ENCODE data around the gene ATM.

The ATM gene

DNA sequence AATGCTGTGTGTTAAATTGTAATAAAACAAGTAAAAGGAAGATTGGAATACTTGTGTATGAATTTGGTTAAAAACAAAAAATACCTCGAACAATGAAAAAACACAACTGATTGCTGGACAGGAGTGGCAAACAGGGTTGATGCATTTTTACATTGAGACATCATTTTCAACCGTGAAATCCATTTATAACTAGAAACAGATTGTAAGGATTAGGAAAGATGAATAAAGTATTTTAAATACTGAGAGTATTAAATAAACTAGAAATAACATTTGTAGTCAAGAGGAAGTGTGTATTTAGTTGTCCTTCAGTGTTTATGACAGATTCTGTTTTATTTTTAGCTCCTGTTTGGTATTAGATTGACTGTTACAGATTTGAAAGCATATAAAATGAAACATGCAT is 5.4 kb downstream of the ATM start:
- H3K4me3 ChIP-seq, result no peak overlapping the region
- DNase-seq (ENCODE audit: low spot score), result no peak
- TF ChIP-seq, protein P1, sequence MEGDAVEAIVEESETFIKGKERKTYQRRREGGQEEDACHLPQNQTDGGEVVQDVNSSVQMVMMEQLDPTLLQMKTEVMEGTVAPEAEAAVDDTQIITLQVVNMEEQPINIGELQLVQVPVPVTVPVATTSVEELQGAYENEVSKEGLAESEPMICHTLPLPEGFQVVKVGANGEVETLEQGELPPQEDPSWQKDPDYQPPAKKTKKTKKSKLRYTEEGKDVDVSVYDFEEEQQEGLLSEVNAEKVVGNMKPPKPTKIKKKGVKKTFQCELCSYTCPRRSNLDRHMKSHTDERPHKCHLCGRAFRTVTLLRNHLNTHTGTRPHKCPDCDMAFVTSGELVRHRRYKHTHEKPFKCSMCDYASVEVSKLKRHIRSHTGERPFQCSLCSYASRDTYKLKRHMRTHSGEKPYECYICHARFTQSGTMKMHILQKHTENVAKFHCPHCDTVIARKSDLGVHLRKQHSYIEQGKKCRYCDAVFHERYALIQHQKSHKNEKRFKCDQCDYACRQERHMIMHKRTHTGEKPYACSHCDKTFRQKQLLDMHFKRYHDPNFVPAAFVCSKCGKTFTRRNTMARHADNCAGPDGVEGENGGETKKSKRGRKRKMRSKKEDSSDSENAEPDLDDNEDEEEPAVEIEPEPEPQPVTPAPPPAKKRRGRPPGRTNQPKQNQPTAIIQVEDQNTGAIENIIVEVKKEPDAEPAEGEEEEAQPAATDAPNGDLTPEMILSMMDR (IDR thresholded peaks at IDR 0.05), result no peak
- no peak overlapping the region for H3K27ac ChIP-seq

DNA sequence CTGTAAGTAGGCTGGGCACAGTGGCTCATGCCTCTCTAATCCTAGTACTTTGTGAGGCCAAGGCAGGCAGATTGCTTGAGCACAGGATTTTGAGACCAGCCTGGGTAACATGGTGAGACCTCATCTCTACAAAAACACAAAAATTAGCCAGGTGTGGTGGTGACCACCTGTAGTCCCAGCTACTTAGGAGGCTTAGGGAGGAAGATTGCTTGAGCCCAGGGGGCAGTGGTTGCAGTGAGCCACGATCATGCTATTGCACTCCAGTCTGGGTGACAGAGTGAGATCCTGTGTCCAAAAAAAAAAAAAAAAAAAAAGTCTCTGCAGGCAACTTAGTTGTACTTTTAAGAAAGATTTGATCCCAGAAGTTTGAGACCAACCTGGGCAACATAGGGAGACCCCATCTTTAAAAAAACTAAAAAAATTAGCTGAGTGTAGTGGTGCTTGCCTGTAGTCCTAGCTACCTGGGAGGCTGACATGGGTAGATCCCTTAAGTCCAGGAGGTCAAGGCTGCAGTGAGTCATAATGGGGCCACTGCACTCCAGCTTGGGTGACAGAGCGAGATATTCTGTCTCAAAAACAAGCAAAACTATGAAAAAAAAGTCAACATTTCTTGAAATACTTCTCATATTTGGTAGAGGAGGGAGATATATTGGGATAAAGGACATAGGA is 10.5 kb downstream of the ATM start:
- TF ChIP-seq, protein P1 (IDR thresholded peaks at IDR 0.05), result no peak
- no peak for DNase-seq (ENCODE audit: low spot score)
- Histone ChIP-seq H3K27ac (no peak overlapping the region), H3K4me3 (no peak overlapping the region)

DNA sequence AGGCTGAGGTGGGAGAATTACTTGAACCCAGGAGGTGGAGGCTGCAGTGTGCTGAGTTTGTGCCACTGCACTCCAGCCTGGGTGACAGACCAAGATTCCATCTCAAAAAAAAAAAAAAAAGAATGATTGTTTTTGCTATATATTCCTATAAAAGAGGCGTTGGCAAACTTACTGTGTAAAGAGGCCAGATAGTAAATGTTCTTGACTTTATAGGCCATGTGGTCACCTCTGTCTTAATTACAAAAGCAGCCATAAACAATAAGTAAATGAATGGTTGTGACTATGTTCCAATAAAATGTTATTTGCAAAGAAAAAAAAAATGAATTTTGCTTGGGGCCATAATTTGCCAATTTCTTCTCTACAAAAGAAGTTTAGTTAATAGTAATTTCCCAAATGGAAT is 12.3 kb downstream of the ATM start:
- no peak for DNase-seq (ENCODE audit: low spot score)
- TF ChIP-seq, protein P1 (IDR thresholded peaks at IDR 0.05), result no peak
- H3K27ac ChIP-seq, result no peak overlapping the region
- H3K4me3 ChIP-seq, result no peak overlapping the region

DNA sequence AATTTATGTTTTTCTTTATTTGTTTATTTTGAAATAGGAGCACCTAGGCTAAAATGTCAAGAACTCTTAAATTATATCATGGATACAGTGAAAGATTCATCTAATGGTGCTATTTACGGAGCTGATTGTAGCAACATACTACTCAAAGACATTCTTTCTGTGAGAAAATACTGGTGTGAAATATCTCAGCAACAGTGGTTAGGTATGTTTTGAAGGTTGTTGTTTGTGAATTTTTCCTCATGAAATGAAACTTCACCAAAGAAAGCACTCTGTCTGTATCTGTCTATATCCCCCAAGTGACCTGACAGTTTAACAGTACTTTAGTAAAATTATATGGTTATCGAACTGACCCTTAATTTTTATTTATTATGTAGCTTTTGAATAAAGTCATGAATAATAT is 12.8 kb downstream of the ATM start:
- TF ChIP-seq, protein P1 (IDR thresholded peaks at IDR 0.05), result no peak
- H3K4me3 ChIP-seq, result no peak overlapping the region
- no peak for DNase-seq (ENCODE audit: low spot score)
- no peak overlapping the region for H3K27ac ChIP-seq

DNA sequence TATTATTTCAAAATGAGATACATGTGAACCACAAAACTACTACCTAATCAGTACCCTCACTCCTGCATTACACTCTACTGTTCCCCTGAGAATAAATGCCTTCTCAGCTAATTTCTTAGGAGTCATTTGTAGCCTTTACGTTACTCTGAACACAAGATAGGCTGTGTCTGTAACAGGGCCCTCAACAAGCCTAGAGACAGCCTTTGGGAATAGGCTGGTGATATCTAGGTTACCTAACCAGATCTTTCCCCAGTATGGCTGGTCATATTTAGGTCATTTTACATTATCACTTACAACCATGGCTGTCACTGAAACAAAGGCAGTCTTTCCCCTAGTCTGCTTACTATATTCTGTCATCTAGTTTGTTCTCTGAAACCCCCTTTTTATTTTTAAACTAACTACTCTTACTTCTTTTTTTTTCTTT is 14.2 kb downstream of the ATM start:
- H3K27ac ChIP-seq, result peak overlapping the region in 1 of 2 donors; percentile 28
- no peak overlapping the region for H3K4me3 ChIP-seq
- no peak for DNase-seq (ENCODE audit: low spot score)
- TF ChIP-seq, protein P1 (IDR thresholded peaks at IDR 0.05), result no peak

DNA sequence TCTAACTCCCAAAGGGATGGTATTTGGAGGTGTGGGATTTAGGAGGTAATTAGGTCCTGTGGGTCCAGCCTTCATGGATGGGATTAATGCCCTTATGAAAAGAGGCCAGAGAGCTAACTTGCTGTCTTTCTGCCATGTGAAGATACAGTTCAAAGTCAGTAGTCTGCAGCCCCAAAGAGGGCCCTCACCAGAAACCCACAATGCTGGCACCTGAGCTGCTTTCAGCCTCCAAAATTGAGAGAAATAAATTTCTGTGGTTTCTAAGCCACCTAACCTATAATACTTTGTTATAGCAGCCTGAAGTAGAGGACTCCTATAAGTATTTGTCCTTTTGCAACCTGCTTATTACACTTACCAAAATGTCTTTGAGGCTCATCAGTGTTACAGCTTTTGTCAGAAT is 16.2 kb downstream of the ATM start:
- no peak for DNase-seq (ENCODE audit: low spot score)

More for the DNA sequence above, 16.2 kb downstream of the ATM start:
- TF ChIP-seq, protein P1 (IDR thresholded peaks at IDR 0.05), result no peak
- H3K4me3 ChIP-seq, result no peak overlapping the region
- H3K27ac ChIP-seq, result no peak overlapping the region

Measured in coronary artery (tissue), 2 donors.